SH-SY5Y (cell line): Measurements from ENCODE around the gene CZIB.

Source experiments
- GATA2 ChIP-seq: IDR thresholded peaks from 2 replicates; pipeline ENCODE4 v1.6.1; 2011; ENCODE audit warnings: mild to moderate bottlenecking, low read depth, low read length
- GATA3 ChIP-seq: IDR thresholded peaks from 2 replicates; pipeline ENCODE4 v1.6.1; 2011; ENCODE audit warnings: low read depth, mild to moderate bottlenecking, low read length, moderate library complexity

CZIB gene

DNA sequence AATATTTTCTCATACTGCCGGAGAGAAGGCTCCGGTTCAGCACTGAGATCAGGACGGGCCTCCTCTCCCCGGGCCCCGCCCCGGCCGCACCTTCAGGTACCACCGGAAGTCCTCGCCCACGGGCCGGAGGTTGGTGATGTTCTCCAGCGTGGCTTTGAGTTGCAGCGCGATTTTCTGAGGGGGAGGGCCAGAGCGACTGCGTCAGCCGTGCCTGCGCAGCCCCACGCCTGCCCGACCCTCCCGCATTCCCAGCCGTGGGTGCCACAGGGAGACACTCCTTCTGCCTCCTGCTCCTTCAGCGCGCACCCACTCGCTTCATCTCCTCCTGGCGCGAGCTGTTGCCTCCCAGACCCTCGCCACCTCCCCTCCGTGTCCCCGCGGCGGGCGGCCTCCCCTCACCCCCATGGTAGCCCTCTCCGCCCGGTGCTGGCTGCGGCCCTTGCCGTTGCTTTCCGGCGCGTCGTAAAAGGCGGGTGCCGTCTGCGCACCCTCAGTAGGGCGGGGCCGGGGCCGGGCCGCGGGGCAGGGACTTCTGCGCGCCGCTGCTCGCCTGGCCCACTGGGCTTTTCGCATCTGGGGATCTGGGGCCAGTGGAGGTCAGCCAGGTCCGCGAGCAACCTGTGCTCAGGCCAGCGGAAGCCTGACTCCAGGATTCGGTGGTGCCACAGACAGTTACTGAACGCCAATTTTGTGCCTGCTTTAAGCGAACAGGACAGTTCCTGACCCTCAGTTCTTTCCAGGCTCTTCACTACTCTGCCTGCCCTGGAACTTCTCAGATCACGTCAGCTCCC, at the start of gene CZIB:
Gene CZIB, minus strand, starts transcription at position 464 of the 791 bp plus-strand sequence. Its CDS starts 59 bp downstream, at position 405.
- TF ChIP-seq GATA2 (no peak), GATA3 (no peak)

DNA sequence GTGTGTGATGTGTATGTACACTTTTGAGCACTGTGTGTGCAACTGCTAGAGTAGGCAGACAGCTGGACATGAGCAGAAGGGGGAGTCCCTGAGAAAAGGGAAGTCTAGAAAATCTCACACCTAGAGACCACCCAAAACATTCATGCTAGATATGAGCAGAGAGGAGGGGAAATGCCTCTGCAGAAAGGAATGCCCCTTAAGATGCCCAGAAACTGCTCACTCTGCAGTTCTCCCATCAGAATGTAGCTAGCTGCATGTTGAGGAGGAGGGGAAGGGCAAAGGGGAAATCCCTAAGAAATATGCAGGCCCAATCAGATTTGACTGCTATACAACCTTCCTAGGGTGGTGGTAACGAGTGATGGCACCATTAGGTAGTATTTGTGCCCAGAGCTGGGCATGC, 49.7 kb upstream of the CZIB start:
- TF ChIP-seq GATA2 = no peak

DNA sequence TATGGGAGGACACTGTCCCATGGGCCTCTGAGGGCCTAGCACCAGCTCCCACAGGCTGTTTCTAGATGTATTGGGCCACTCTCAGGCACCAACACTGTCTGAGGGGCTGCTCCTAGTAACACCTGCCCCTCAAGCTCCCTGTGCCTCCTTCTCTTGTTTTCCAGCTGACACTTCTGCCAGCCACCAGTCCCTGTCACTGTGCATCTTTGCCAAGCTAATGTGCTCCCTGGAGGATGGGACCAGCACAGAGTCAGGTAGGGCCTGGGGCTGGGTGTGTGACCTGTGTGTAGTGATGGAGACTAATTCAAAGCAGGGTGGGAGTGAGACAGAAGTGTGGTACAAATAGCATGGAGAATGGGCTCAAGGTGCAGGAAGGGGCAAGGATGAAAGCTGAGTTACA, 47.3 kb upstream of the CZIB start:
- TF ChIP-seq GATA2 = no peak
- no peak for TF ChIP-seq GATA3

DNA sequence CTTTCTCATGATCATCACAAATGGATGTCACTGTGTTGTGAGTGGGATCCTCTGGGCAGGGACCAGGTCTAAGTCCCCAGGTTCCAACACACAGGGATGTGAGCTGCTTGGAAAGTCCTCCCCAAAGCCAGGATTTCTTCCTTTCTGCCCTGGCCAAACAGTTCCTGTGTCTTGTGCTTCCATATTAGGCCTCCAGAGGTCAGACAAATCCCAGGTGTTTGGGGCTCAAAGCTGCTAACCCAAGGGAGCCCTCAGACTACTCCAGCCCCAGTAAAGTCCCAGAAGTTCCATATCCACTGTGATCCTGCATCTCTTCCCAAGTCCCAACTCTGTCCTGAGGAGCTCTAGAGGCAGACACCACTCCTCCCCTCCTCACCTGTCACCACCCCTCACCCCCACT, 45.6 kb upstream of the CZIB start:
- TF ChIP-seq GATA3 = no peak
- TF ChIP-seq GATA2 = no peak

DNA sequence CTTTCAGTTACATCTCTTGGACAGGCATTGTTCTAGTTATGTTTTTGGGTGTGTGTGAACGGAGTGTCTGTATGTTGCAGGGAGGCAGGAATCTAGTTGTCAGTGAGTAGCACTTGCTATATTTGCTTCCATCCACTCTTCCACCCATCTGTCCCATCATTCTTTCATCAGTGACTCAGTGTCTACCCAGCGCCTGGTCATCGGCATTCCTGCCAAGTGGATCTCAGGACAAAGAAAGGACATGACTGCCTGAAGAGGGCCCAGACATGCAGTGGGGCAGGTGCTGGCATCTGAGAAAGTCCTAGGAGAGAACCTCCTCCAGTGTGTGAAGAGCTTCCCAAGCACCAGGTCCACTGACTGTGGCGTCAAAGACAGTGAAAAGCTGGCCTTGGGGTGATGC, 45.1 kb upstream of the CZIB start:
- TF ChIP-seq GATA3 (no peak), GATA2 (no peak)

DNA sequence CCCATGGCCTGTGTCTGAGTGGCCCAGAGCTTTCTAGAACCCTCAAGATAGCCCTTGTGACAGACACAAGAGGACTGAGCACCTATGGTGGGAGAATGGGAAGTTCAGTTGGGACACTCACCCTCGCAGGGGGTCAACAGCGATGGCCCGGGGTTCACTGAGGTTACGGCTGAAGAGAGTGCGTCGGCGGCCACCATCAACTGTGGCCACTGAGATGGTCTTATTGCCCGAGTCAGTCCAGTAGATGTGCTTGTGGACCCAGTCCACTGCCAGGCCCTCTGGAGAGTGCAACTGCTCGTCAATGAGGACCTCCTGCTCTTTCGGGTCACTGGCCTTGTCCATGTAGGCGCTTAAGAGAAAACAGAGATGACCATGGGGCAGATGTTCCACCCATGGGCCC, 43.6 kb upstream of the CZIB start:
- no peak for TF ChIP-seq GATA3
- TF ChIP-seq GATA2 = no peak

DNA sequence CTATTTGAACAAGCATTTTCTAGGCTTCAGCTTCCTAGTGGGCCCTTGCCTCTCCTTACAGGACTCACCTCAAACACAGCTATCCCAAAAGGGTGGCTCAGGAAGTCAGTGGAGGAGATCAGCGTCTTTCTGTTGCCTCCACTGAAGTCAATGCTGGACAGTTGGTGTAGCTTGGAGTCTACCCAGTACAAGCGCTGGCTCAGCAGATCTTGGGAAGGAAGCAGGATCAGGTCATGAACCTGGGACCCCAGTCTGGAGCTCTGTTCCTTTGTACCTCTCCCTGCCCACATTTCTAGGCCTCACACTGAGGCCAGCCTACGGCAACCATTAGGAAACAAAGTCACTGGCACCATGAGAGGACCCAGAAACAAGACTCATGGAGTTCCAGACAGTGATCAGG, 41.6 kb upstream of the CZIB start:
- TF ChIP-seq GATA2 (no peak), GATA3 (no peak)

DNA sequence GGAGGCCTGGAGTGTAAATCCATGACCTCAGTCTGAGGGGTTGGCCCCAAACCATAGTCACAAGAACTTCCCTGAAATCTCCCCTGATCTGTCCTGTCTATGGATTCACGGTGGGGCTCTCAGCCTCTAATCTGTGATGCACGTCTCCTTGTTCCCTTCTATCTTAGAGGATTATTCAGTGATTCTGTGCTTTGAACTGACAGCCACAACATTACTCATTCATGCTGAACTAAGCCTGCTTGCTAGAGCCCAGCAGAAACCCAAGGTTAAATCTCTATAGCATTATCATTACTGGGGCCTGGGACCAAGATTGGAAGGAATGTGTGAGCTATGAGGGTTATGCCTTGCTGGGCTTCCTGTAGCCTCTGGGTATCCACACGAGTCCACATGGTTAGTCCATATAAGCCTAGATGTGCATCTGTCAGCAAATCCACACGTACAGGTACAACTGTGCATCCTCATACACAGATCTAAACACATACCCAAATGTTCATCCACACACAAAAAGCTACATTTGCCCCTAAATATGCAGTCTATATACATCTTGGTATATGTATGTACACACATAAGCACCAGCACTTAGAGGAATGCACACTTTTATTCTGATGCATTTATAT, 40.3 kb upstream of the CZIB start:
- TF ChIP-seq GATA2 (no peak), GATA3 (no peak)

DNA sequence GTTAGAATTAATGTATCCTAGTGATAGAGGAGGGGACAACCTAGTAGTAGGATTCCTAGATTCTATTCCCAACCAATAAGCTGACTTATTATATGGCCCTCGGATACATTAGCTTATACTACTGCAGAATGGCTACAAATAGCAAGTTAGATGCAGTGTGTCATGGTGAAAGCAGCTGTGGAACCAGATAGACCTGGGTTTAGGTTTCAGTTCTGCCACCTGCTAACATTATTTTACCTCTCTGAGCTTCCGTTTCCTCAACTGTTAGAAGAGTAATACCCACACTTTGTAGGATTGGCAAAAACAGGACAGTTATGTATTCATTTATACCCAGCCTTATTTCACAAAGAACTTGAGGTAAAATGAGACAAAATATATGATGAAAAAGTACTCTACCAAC, 39.5 kb upstream of the CZIB start:
- no peak for TF ChIP-seq GATA2
- no peak for TF ChIP-seq GATA3

DNA sequence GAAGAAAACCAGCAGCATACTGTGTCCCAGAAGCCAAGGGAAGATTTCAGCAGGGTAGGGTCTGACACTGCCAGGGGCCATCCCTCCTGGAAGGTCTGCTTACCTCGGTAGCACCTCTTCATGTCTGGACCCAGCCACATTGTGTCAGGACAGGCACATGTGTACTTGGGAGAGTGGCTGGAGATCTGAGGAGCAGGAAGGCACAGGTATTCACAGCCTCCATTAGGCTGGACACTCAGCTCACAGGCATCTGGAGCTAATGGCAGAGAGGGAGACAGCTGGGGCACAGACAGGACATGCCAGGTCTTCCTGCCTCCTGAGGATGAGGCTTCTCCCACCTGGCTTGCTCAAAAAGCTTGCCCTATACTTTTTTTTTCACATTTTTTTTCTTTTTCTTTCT, 37.8 kb upstream of the CZIB start:
- no peak for TF ChIP-seq GATA2
- TF ChIP-seq GATA3 = no peak

DNA sequence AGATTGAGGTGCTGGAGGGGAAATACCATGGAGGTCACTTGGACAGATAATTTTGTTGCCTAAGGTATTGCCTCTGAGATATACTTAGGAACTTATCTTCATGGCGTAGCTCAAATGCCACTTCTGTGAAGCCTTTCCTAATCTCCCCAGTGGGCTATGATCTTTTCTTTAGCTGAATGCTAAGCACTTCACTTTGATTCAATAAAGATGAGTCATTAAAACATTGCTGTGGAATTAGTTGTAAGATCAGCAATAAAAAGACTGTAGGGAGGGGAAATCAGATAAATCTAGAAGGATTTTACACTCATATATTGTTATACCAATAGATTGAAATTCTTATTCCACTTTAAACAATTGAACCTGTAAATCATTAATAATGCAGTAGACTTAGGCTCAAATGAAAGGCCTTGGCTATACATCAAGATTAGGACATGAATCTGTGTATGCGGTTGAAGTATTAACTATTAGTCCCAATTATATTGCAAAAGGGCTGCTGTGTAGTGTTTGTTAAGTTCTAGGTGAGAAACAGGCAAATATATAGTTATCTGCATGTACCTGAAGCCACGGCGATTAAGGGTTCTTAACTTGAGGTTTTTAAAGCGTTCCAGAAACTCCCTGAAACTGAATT, 37.1 kb upstream of the CZIB start:
- TF ChIP-seq GATA2 = no peak
- TF ChIP-seq GATA3 = no peak

DNA sequence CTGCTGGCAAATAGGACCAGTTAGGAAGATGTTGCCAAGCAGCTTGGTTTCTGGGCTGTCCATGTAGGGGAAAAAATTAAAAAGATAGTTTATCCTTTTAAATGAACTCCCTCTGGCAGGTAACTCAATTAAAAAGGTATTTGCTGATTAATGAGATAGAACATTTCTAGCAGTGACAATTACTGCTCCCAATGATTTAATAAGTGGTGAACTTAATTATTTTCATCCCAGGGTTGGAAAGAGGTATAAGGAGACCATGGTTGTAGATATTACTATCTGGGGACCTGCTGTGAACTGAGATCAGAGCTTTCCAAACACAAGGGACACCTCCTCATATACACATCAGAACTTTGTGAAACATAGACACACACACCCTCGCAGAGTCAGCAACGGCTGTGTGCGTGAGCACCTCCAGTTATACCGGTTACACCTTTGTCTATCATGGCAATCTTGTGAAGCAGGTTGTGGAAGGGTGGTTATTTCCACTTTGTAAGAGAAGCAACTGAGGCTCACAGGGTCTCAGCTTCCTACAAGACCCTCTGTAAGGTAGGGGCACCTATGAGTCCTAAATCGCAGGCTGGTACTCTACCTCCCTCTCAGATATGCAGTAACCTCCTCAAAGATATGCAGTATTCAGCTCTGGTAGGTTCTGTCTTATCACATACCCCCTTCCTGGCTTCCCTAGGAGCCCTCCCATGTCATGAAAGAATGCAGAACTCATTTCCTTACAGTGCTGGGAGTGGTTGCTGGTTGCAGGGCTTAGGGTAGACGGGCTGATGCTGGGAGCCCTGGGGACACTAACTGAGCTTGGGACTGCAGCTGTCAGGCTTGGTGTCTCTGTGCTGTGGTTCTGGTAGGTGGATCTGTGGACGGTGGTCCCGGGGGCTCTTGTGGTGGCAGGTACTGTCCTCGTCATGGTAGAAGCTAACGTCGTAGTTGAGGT, 36.3 kb upstream of the CZIB start:
- no peak for TF ChIP-seq GATA2
- TF ChIP-seq GATA3 = no peak

DNA sequence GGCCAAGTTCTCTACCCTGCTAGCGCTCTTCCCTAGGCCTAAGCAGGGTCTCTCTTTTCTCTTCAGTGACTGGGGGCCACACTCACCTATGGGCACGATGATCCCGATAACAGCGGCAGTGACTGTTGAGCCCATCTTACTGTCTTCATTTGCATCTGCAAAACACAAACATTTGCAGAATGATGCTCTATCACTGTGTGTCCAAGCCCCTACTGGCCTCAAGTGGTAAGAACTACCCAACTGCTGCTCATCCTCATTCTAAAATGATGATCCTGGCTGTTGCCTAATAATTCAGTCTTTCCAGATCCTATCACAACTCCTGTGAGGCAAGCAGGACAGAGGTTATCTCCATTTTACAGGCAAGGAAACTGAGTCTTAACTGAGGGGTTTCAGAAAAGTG, 34.6 kb upstream of the CZIB start:
- TF ChIP-seq GATA2 = no peak
- no peak for TF ChIP-seq GATA3

DNA sequence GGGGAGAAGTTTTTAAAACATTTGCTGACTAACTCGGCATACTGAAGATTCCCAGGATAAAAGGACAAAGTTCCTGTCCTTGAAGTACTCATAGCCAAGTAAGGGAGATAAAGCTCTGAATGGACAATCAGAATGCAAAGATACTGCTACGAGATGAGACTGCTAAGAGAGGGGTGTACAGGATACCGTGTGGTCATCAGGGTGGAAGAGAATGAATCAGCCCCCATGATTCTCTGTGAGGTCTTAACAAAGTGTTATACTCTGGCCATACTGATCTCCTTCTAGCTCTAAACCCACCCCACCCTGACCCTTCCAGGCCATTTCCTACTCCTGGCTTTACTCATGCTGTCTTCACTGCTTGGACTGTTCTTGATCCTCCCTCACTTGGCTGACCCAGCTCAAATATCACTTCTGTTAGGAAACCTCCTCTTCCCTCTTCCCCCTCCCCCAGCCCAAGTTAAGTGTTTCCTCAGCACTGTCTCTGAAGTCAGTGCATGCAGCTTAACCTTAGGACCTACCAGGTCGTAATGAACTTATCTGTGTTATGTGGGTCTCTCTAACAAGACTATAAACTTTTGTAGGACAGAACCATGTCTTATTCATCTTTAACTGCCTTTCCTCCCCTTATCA, 33.7 kb upstream of the CZIB start:
- no peak for TF ChIP-seq GATA2
- no peak for TF ChIP-seq GATA3

DNA sequence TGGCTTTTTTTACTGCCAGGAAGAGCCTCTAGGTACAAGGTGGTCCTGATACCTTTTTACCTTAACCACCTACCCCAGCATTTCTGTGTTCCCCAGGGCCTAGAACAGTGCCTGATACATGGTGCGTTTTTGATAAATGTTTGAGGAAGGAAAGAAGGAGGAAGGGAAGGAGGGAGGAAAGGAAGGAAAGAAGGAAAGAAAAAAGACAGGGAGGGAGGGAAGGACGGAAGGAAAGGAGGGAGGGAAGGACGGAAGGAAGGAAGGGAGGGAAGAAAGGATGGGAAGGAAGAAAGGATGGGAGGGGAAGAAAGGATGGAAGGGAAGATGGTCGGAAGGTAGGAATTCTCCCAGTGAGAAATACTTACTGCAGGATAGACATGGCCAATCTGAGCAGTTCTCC, 29.9 kb upstream of the CZIB start:
- TF ChIP-seq GATA2 = no peak
- TF ChIP-seq GATA3 = no peak
